SK-N-MC (cell line): ENCODE results near the gene CAMTA1.

Experiments used
- DNase-seq: peaks from one replicate; pipeline ENCODE4 v3.0.0-alpha.2; 2011; ENCODE audit warnings: low read depth, low spot score
- H3K27ac ChIP-seq: fragments of 200-600 bp; sonication (generic); 2 replicates; pipeline ENCODE4 v1.5.1; 2016; ENCODE audit warnings: mixed run types
- H3K36me3 ChIP-seq: fragments of 200-600 bp; sonication (generic); 2 replicates; pipeline ENCODE4 v1.6.1; 2017; ENCODE audit warnings: antibody characterized with exemption, low read length, mixed read lengths; ENCODE audit not compliant: insufficient read depth
- H3K4me3 ChIP-seq: fragments of 200-600 bp; sonication (generic); 2 replicates; pipeline ENCODE4 v1.5.1; 2016
- H3K9ac ChIP-seq: fragments of 200-600 bp; sonication (generic); 2 replicates; pipeline ENCODE4 v1.8.0; 2017; ENCODE audit warnings: mixed run types, mixed read lengths; ENCODE audit not compliant: insufficient read length
- H3K9me3 ChIP-seq: fragments of 200-600 bp; sonication (generic); 2 replicates; pipeline ENCODE4 v1.6.1; 2017; ENCODE audit warnings: low read depth, mild to moderate bottlenecking, antibody characterized with exemption, low read length, moderate library complexity, mixed read lengths
- EZH2 ChIP-seq: fragments of 200-600 bp; sonication (generic); IDR thresholded peaks from one replicate; pipeline ENCODE4 v1.6.1; 2017; ENCODE audit warnings: antibody characterized with exemption
- FOXP2 ChIP-seq: optimal IDR thresholded peaks from 2 replicates; pipeline ENCODE3; 2011; ENCODE audit warnings: mild to moderate bottlenecking, moderate library complexity; ENCODE audit not compliant: insufficient read depth; ENCODE audit errors: extremely low read length, control extremely low read depth
- POLR2AphosphoS5 ChIP-seq: IDR thresholded peaks from 2 replicates; pipeline ENCODE4 v1.6.1; 2012; ENCODE audit warnings: mild to moderate bottlenecking, low read depth, low read length, borderline replicate concordance

Gene CAMTA1

DNA sequence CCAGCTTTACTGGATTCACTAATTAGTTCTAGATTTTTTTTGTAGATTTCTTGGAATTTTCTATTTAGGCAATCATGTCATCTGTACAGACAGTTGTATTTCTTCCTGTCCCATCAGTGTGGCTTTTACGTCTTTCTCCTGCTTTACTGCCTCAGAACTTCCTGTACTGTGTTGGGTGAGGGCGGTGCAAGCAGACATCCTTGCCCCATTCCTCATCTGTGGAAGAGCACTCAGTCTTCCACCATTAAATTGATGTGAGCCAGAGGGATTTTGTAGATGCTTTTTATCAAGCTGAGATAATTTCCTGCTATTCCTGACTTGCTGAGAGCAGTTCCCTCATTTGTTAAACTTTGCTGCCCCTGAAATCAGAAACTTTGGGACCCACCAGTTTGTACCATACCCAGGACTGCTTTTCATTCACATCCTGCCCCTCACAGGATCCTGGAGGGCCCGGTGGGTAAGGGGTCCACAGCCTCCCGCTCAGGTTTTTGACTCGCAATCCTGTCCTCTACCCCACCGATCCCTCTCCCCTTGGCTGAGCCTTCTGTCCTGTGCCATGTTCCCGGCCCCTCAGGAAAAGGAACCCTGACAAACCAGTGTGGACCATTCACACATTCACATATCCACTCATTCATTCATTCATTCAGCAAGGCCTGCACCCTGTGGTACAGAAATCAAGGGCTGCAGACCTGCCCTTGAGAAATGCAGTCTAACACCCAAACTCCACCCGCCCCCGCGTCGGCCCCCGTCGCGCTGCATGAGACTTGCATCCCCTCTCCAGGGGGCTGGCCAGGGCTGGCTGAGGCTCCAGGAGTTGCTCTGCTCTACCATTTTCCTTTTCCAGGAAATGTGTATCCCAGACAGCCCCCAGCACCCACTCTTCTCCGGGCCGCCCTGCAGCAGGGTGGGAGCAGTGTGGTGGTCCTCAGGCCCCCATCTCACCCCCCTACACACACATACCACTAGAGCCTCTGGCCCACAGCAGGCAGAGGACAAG lies 739.4 kb downstream of the CAMTA1 start:
- H3K36me3 ChIP-seq = no peaks in the 10 kb centered on the region
- no peaks in the 10 kb centered on the region for H3K9me3 ChIP-seq
- H3K27ac ChIP-seq = no peak overlapping the region
- H3K4me3 ChIP-seq = no peak overlapping the region
- no peak for DNase-seq
- TF ChIP-seq EZH2 (no peak), FOXP2 (no peak), POLR2AphosphoS5 (no peak)
- no peak overlapping the region for H3K9ac ChIP-seq

DNA sequence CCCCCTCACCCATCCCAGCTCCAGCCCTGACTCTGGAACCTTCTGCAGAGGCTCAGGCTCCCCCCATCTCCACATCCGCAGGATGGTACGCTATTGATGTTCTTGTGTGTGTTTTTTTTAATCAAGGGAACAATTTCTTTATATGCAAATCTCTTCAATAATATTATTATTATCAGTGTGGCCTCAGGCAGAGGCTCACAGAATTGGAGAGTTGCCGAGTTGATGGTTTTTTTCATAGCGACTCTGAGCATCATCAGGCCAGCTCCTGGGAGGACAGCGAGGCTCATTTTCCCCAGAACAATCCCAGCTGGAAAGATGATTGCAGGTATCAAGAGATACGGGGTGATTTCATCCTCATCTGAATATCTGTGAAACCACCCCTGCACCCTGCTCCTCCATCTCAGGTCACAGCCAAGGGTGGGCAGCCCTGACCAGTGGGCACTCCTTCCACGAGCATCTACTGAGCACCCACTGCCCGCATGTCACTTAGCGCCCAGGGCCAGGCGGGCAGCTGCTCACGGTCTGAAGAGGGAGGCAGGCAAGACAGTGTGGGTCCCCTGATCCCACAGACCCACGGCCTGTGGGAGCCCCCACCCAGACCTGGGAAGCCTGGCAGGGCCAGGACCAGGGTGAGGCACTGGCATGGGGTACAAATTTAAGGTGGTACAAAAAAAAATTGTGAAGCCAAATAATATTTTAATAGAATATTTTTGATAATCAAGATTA lies 740.2 kb downstream of the CAMTA1 start:
- no peak for DNase-seq
- no peaks in the 10 kb centered on the region for H3K36me3 ChIP-seq
- TF ChIP-seq EZH2 (no peak), POLR2AphosphoS5 (no peak), FOXP2 (no peak)
- H3K9ac ChIP-seq = no peak overlapping the region
- H3K27ac ChIP-seq = no peak overlapping the region
- no peaks in the 10 kb centered on the region for H3K9me3 ChIP-seq
- no peak overlapping the region for H3K4me3 ChIP-seq

DNA sequence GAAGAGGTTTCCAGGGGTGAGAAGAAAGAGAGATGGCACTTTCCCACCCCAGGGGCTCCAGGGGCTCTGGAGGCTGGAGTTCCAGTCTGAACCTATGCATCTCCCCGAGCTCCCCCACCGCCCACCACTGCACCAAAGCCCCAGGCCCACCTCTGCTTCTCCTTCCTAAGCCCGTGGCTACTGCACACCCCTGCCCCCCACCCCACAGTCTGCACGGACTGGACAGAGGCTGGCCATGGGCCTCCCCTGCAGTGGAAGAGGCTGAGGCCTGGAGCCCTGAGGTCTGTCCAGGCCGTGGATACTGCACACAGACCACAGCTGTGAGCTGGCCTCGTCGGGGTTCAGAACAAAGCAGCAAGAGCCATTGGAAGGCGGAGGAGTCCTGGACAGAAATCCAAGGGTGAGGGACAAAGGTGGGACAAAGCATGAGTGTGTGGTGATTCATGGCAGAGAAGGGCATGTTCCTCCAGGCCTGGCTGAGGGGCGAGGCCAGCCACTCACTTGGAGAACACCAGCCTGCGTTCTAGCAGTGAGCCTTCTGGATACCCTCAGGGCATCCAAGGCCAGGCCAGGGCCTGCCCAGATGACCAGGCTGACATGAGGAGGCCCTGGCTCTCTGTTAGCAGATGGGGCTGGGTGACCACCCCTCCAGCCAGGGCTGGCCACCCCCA lies 741.1 kb downstream of the CAMTA1 start:
- H3K4me3 ChIP-seq = no peak overlapping the region
- no peak overlapping the region for H3K9ac ChIP-seq
- H3K27ac ChIP-seq = no peak overlapping the region
- TF ChIP-seq EZH2 = no peak
- no peak for TF ChIP-seq POLR2AphosphoS5
- no peak for TF ChIP-seq FOXP2
- H3K9me3 ChIP-seq = no peaks in the 10 kb centered on the region
- no peaks in the 10 kb centered on the region for H3K36me3 ChIP-seq
- DNase-seq = no peak

GRCh38 chr1:7526867-7527732 lies 741.8 kb downstream of the CAMTA1 start:
- Histone ChIP-seq H3K36me3 (no peaks in the 10 kb centered on the region), H3K4me3 (no peak overlapping the region), H3K9me3 (no peaks in the 10 kb centered on the region), H3K27ac (no peak overlapping the region), H3K9ac (no peak overlapping the region)
- no peak for DNase-seq
- TF ChIP-seq FOXP2 = no peak
- no peak for TF ChIP-seq EZH2
- no peak for TF ChIP-seq POLR2AphosphoS5

DNA sequence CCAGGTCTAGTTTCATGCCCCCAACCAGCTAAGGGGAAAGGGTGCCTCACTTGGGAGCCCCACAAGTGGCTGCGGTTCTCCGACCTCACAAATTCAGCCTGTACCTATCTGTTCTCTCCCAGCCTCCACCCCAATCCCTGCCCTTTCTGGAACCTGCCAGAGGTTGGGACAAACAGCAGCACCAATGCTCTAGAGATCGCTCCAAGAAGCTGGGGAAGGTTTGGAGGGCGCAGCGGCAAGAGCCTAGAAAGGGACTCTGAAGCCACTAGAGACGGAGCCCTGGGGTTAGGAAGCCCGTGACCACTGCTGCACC lies 742.4 kb downstream of the CAMTA1 start:
- Histone ChIP-seq H3K4me3 (no peak overlapping the region), H3K36me3 (no peaks in the 10 kb centered on the region), H3K9me3 (no peaks in the 10 kb centered on the region), H3K9ac (no peak overlapping the region), H3K27ac (no peak overlapping the region)
- TF ChIP-seq POLR2AphosphoS5 = no peak
- DNase-seq = no peak

DNA sequence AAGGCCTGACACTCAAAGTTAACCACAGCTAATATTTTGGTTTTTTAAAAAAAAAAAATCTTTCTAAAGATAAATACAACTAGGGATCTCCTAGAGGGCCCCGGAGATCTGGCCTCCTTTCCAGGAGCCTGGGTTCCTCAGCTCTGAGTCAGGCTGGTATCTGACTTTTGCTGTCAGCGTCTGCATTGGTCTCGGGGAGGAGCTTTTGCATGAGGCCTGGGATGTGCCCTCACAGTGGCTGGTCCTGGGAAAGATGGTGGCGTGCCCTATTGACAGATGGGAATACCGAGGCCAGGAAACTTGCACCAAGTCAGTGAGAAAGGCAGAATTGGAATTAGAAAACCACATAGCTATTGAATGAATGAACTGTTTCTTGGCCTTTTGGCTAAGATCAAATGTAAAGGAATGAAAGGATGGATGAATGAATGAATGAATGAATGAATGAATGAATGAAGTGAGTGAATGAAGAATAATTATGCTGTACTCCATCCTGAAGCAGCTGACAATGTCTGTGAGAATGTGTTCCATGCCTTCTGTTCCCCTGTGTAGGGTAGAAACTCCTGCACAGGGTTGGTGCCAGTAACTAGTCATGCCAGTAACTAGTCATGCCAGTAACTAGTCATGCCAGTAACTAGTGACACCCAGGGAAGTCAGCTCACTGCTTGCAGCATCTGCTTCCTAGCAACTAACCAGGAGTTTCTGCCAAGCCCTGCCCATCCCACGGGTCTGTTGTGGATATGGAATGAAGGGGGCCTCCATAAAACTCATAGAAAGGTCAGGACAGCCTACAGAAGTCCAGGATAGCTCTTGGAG lies 743.3 kb downstream of the CAMTA1 start:
- no peak overlapping the region for H3K27ac ChIP-seq
- H3K36me3 ChIP-seq = no peaks in the 10 kb centered on the region
- H3K9me3 ChIP-seq = no peaks in the 10 kb centered on the region
- H3K9ac ChIP-seq = no peak overlapping the region
- TF ChIP-seq FOXP2 = no peak
- TF ChIP-seq EZH2 = no peak
- no peak for TF ChIP-seq POLR2AphosphoS5
- no peak overlapping the region for H3K4me3 ChIP-seq
- DNase-seq = no peak

- no peak overlapping the region for H3K9ac ChIP-seq
- no peak for DNase-seq
- TF ChIP-seq EZH2 (no peak), FOXP2 (no peak), POLR2AphosphoS5 (no peak)
- H3K9me3 ChIP-seq = no peaks in the 10 kb centered on the region
- no peaks in the 10 kb centered on the region for H3K36me3 ChIP-seq
- no peak overlapping the region for H3K4me3 ChIP-seq
- H3K27ac ChIP-seq = no peak overlapping the region
Observed at GRCh38 chr1:7529917-7530316, 744.7 kb downstream of the CAMTA1 start.
